ENCODE results near the gene SLC52A1. TPM values are rescaled to one million over a fixed set of nuclear protein-coding genes. Genes with fewer than 3 reads are reported as not detected.

SLC52A1 gene
- polyA plus RNA-seq, 2 of the 4 experiments (the other 2 are of a cell fraction) = 1.0 to 1.4 TPM

DNA sequence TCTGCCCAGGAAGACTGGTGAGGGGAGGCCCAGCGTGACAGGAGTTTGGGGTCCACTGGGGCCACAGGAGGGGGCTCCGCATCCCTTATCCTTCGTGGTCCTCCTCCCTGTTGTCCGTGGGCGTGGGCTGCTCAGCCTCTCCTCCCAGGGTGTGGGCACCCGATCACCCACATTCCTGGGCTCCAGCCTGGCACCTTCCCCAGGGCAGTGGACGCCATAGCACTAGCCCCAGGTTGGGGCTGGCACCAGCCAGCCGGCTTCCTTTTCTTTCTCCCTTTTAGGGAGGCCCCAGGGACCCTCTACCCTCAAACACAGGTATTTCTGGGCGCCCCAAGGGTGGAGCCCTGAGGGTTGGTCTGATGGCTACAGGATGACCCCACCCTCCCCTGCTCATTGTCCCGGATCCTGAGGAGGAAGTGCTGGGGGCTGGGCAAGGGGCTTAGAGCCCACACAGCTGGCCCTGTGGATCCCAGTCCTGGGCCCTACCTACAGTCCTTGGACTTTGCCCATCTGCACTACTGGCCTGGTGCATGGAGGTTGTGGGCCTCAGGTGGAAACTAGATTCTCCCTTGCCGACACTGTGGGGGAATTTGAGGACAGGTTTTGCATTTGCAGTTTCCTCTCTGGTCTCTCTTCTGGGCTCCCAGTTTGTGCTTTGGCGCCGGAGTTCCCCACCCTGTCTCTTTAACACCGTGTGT lies 36.3 kb downstream of the SLC52A1 start:
- TF ChIP-seq RAD21 (conservative IDR thresholded peaks at IDR 0.05 in 1 of 2, IDR thresholded peaks at IDR 0.05 in 1 of 2) (no peak), EHF (CRISPR knock-in tag; IDR thresholded peaks at IDR 0.05) (no peak), CHD2 (IDR thresholded peaks at IDR 0.05; ENCODE audit: low read length, partially characterized antibody) (no peak), MAZ (IDR thresholded peaks at IDR 0.05; ENCODE audit: borderline replicate concordance, low read depth, low read length) (no peak), ATOH8 (CRISPR knock-in tag; IDR thresholded peaks at IDR 0.05; ENCODE audit: low read depth) (no peak), CHD4 (IDR thresholded peaks at IDR 0.05; ENCODE audit: borderline replicate concordance) (no peak), TP53 (CRISPR knock-in tag; IDR thresholded peaks at IDR 0.05) (no peak), MYC (IDR thresholded peaks at IDR 0.05; ENCODE audit: borderline replicate concordance, low read length) (no peak), TFCP2L1 (CRISPR knock-in tag; IDR thresholded peaks at IDR 0.05) (no peak), REST (IDR thresholded peaks at IDR 0.05) (no peak), KDM5A (IDR thresholded peaks at IDR 0.05) (no peak), HOXA7 (CRISPR knock-in tag; IDR thresholded peaks at IDR 0.05) (no peak), JUN (IDR thresholded peaks at IDR 0.05) (no peak)
- TF ChIP-seq, protein P1, sequence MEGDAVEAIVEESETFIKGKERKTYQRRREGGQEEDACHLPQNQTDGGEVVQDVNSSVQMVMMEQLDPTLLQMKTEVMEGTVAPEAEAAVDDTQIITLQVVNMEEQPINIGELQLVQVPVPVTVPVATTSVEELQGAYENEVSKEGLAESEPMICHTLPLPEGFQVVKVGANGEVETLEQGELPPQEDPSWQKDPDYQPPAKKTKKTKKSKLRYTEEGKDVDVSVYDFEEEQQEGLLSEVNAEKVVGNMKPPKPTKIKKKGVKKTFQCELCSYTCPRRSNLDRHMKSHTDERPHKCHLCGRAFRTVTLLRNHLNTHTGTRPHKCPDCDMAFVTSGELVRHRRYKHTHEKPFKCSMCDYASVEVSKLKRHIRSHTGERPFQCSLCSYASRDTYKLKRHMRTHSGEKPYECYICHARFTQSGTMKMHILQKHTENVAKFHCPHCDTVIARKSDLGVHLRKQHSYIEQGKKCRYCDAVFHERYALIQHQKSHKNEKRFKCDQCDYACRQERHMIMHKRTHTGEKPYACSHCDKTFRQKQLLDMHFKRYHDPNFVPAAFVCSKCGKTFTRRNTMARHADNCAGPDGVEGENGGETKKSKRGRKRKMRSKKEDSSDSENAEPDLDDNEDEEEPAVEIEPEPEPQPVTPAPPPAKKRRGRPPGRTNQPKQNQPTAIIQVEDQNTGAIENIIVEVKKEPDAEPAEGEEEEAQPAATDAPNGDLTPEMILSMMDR (IDR thresholded peaks at IDR 0.05) = no peak
- TF ChIP-seq, protein P2, sequence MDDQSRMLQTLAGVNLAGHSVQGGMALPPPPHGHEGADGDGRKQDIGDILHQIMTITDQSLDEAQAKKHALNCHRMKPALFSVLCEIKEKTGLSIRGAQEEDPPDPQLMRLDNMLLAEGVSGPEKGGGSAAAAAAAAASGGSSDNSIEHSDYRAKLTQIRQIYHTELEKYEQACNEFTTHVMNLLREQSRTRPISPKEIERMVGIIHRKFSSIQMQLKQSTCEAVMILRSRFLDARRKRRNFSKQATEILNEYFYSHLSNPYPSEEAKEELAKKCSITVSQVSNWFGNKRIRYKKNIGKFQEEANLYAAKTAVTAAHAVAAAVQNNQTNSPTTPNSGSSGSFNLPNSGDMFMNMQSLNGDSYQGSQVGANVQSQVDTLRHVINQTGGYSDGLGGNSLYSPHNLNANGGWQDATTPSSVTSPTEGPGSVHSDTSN (IDR thresholded peaks at IDR 0.05) = no peak
- TF ChIP-seq, protein P3, sequence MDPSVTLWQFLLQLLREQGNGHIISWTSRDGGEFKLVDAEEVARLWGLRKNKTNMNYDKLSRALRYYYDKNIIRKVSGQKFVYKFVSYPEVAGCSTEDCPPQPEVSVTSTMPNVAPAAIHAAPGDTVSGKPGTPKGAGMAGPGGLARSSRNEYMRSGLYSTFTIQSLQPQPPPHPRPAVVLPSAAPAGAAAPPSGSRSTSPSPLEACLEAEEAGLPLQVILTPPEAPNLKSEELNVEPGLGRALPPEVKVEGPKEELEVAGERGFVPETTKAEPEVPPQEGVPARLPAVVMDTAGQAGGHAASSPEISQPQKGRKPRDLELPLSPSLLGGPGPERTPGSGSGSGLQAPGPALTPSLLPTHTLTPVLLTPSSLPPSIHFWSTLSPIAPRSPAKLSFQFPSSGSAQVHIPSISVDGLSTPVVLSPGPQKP (IDR thresholded peaks at IDR 0.05; ENCODE audit: low read depth, low read length) = no peak

More for the DNA sequence above, 36.3 kb downstream of the SLC52A1 start:
- Histone ChIP-seq H3K4me1 (peaks cover 26% of the 10 kb centered on the region), H3K4me3 (peak overlapping the region; percentile 95), H3K9me3 (no peaks in the 10 kb centered on the region), H3K27ac (peak overlapping the region; percentile 87 to 91), H3K4me2 (peak overlapping the region; percentile 89)
- ATAC-seq = peak in 1 of 2 experiments; percentile 14; a peak in 3 of 6 replicates
- ChIA-PET POLR2A (interaction anchor here (0.6 to 2.3 kb wide), 3 partner anchors 8 to 239 kb away, joined by 3 to 15 read pairs (median 4); partner anchors contain the start of gene CAMTA2), CTCF (interaction anchor here (1.4 to 4.3 kb wide), 6 partner anchors 11 to 63 kb away, joined by 5 to 23 read pairs (median 12); partner anchors contain the start of gene CAMTA2)
- WGBS (ENCODE audit: missing lambda C conversion rate) = 18% methylated on average over 14 of the region's 14 CpGs
- peak in 1 of 2 experiments; percentile 44 for DNase-seq (ENCODE audit: low read depth in 1 of 2, low spot score in 1 of 2)
- no peak for FAIRE-seq
